ENCODE results near the gene ATP2B3. TPM values are rescaled to one million over a fixed set of nuclear protein-coding genes. Genes with fewer than 3 reads are reported as not detected.

Gene ATP2B3
- total and polyA plus RNA-seq, 2 donors (not counting 3 experiments of a cell fraction or from before 2014, with no cell fraction given): 0.01 to 0.07 TPM

DNA sequence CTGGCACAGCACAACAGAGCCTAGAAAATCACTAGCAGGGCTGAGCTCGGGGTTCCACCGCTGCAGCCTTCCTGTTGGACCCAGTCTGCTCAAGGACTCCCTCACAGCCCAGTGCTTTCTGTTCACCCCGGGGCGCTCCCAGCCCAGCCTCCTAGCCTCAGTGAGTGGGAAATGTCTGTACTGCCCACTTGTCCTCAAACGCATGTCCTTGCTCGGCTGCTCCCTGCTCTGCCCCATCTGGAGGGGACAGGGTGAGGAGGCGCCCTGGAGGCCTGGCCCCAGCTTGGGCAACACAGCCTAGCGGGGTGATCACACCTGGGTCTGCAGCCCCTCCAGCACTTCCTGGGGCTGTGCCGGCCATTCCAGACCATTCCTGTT is 93.4 kb downstream of the ATP2B3 start:
- H2AFZ ChIP-seq (ENCODE audit: low read depth, low read length): no peak overlapping the region
- no peaks in the 10 kb centered on the region for H3K9me1 ChIP-seq (replicated peaks; ENCODE audit: control insufficient read depth, extremely low read depth, insufficient read depth, low read length)
- no peaks in the 10 kb centered on the region for H3K4me1 ChIP-seq (ENCODE audit: control insufficient read depth, extremely low read depth, insufficient read depth, low read length)
- ChIA-PET POLR2A (no interaction called here), CTCF (interaction anchor here (2.0 to 3.1 kb wide), 5 partner anchors 11 to 98 kb away, joined by 12 to 51 read pairs (median 16); partner anchors contain the start of gene CCNQ)
- no peaks in the 10 kb centered on the region for H4K20me1 ChIP-seq (replicated peaks; ENCODE audit: control insufficient read depth, extremely low read depth, insufficient read depth, low read length)
- no peak overlapping the region for H3K4me2 ChIP-seq (ENCODE audit: insufficient read depth, low read length)
- no peak overlapping the region for H3K27ac ChIP-seq (ENCODE audit: insufficient read depth, low read depth, low read length)
- DNase-seq (ENCODE audit: low read depth, low spot score): no peak
- no peak for FAIRE-seq
- TF ChIP-seq MAX (IDR thresholded peaks at IDR 0.05; ENCODE audit: insufficient read depth, insufficient read length) (no peak), POLR2A (IDR thresholded peaks at IDR 0.05; ENCODE audit: low read depth, low read length) (no peak), MYC (IDR thresholded peaks at IDR 0.05; ENCODE audit: low read depth, low read length) (no peak), JUN (IDR thresholded peaks at IDR 0.05; ENCODE audit: borderline replicate concordance, insufficient read depth, insufficient read length, low read depth) (no peak), FOS (IDR thresholded peaks at IDR 0.05; ENCODE audit: borderline replicate concordance, insufficient read depth, low read length) (no peak), GATA2 (IDR thresholded peaks at IDR 0.05; ENCODE audit: insufficient read depth, insufficient read length, low read depth, low read length) (no peak), EZH2 (IDR thresholded peaks at IDR 0.05; ENCODE audit: borderline replicate concordance, low read depth, low read length, severe bottlenecking) (no peak), POLR2AphosphoS5 (IDR thresholded peaks at IDR 0.05; ENCODE audit: insufficient read depth, low read depth, low read length) (no peak)
- TF ChIP-seq, protein P1, sequence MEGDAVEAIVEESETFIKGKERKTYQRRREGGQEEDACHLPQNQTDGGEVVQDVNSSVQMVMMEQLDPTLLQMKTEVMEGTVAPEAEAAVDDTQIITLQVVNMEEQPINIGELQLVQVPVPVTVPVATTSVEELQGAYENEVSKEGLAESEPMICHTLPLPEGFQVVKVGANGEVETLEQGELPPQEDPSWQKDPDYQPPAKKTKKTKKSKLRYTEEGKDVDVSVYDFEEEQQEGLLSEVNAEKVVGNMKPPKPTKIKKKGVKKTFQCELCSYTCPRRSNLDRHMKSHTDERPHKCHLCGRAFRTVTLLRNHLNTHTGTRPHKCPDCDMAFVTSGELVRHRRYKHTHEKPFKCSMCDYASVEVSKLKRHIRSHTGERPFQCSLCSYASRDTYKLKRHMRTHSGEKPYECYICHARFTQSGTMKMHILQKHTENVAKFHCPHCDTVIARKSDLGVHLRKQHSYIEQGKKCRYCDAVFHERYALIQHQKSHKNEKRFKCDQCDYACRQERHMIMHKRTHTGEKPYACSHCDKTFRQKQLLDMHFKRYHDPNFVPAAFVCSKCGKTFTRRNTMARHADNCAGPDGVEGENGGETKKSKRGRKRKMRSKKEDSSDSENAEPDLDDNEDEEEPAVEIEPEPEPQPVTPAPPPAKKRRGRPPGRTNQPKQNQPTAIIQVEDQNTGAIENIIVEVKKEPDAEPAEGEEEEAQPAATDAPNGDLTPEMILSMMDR (IDR thresholded peaks at IDR 0.05; ENCODE audit: extremely low read depth in 1 of 2, insufficient read depth in 1 of 2, low read depth in 1 of 2, low read length in 2 of 2): no peak
- H3K27me3 ChIP-seq (ENCODE audit: control insufficient read depth in 2 of 2, insufficient read depth in 2 of 2, low read length in 2 of 2): peaks cover 4 to 6% of the 10 kb centered on the region in 2 experiments
- H3K4me3 ChIP-seq (replicated peaks in 1 of 3; ENCODE audit: insufficient read depth in 1 of 3, low read depth in 1 of 3, low read length in 3 of 3): no peak overlapping the region
- H3K9me3 ChIP-seq (replicated peaks; ENCODE audit: control insufficient read depth, insufficient read depth, low read length): no peaks in the 10 kb centered on the region
- no peaks in the 10 kb centered on the region for H3K36me3 ChIP-seq (ENCODE audit: control insufficient read depth in 2 of 2, extremely low read depth in 1 of 2, insufficient read depth in 2 of 2, low read length in 2 of 2)
- intact Hi-C loops (cut with micrococcal nuclease): loop anchor here (1.0 to 2.0 kb wide), 2 partner anchors 57 to 98 kb away; no protein-coding TSS in a partner anchor
- no peak overlapping the region for H3K9ac ChIP-seq (replicated peaks; ENCODE audit: extremely low read depth, insufficient read depth, low read length)
- dilution Hi-C loops (cut with MboI; ENCODE audit: extremely low pct_ligation_motif_present, low sequenced_read_pairs): no loop called here
- H3K79me2 ChIP-seq (ENCODE audit: control insufficient read depth, insufficient read depth, low read length): no peaks in the 10 kb centered on the region
- no TSS peak for BruUV-seq (replicated peaks)
